BLaER1 treated with 17β-estradiol and CSF1 and Interleukin-3, amounts not matched to agents 10 nM and 100 nM (cell line): Measurements from ENCODE around the gene WRAP53.
"Not testable (repeated sequence)": the region's sequence is repeated elsewhere in the genome, so short reads cannot be mapped to it uniquely, and the experiment has no call there.

ENCODE experiments used
- H3K27ac ChIP-seq, 11 experiments: shearing (Covaris generic); formaldehyde crosslinking; 2 replicates each; pipeline ENCODE4 v1.8.1; 2022
- H3K27me3 ChIP-seq, 11 experiments: shearing (Covaris generic); formaldehyde crosslinking; 2 replicates each; pipeline ENCODE4 v1.8.1; 2022
- H3K36me3 ChIP-seq, 11 experiments: shearing (Covaris generic); formaldehyde crosslinking; 2 replicates each; pipeline ENCODE4 v1.8.1; 2022
- H3K4me1 ChIP-seq, 10 experiments: shearing (Covaris generic); formaldehyde crosslinking; 2 replicates each; pipeline ENCODE4 v1.8.1; 2022
- H3K4me2 ChIP-seq, 11 experiments: shearing (Covaris generic); formaldehyde crosslinking; 2 replicates each; pipeline ENCODE4 v1.8.1; 2022
- H3K4me3 ChIP-seq, 10 experiments: shearing (Covaris generic); formaldehyde crosslinking; 2 replicates each; pipeline ENCODE4 v1.8.1; 2022
- H3K9ac ChIP-seq, 11 experiments: shearing (Covaris generic); formaldehyde crosslinking; 2 replicates each; pipeline ENCODE4 v1.8.1; 2022
- H3K9me3 ChIP-seq, 11 experiments: shearing (Covaris generic); formaldehyde crosslinking; replicated peaks in 1 of 11; 2 replicates each; pipeline ENCODE4 v1.8.1; 2022
- H4K20me1 ChIP-seq, 11 experiments: shearing (Covaris generic); formaldehyde crosslinking; 2 replicates each; pipeline ENCODE4 v1.8.1; 2022
- Cebpa-rat ChIP-seq, 11 experiments: shearing (Covaris generic); IDR thresholded peaks; 2 replicates each; pipeline ENCODE4 v1.8.1; 2022

The WRAP53 gene

DNA sequence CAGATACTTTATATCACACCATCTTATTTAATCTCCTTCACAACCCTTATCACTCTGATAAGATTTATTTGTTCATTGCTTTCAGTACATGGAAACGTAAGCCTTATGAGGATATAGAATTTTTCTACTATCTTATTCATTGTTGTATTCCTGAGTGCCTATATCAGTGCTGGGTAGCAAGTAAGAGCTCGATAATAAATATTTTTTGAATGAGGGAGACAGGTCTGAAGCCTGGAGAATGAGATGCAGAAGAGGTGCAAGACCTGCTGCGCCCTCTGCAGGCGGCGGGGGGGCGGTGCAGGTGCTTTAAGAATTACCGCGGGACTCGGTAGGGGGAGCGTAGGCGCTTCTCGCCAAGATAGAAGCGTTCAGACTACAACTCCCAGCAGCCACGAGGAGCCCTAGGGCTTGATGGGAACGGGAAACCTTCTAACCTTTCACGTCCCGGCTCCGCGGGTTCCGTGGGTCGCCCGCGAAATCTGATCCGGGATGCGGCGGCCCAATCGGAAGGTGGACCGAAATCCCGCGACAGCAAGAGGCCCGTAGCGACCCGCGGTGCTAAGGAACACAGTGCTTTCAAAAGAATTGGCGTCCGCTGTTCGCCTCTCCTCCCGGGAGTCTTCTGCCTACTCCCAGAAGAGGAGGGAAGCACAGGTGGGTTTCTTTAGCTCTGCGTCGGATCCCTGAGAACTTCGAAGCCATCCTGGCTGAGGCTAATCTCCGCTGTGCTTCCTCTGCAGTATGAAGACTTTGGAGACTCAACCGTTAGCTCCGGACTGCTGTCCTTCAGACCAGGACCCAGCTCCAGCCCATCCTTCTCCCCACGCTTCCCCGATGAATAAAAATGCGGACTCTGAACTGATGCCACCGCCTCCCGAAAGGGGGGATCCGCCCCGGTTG is at the start of gene WRAP53:
TSS of gene WRAP53 (plus strand) at position 570 of the 900 bp plus-strand sequence. CDS start at position 742, 172 bp downstream.
- TF ChIP-seq Cebpa-rat (IDR thresholded peaks at IDR 0.05), result no peak
- Histone ChIP-seq H3K4me1 (peaks cover 34 to 48% (median 45%) of the 10 kb centered on the region in 10 experiments), H3K4me2 (peak within 1 kb of the TSS; percentile 91 to 99 (median 97)), H3K4me3 (peak within 1 kb of the TSS; percentile 82 to 100 (median 94)), H3K36me3 (peaks cover 5 to 66% (median 44%) of the 10 kb centered on the region in 11 experiments), H3K9me3 (no peaks in the 10 kb centered on the region), H3K9ac (peak within 1 kb of the TSS; percentile 96 to 100 (median 99)), H3K27ac (peak within 1 kb of the TSS; percentile 97 to 100 (median 99)), H3K27me3 (no peaks in the 10 kb centered on the region), H4K20me1 (peaks cover 7 to 38% (median 27%) of the 10 kb centered on the region in 11 experiments; a peak in 21 of 22 replicates)

DNA sequence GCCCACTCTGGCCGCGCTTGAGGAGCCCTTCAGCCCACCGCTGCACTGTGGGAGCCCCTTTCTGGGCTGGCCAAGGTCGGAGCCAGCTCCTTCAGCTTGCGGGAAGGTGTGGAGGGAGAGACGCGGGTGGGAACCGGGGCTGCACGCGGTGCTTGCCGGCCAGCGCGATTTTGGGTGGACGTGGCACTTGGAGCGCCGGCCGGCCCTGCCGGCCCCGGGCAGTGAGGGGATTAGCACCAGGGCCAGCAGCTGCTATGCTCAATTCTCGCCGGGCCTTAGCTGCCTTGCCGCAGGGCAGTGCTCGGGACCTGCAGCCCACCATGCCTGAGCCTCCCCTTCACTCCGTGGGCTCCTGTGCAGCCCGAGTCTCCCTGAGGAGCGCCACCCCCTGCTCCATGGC is 47.5 kb upstream of the WRAP53 start:
- H3K27me3 ChIP-seq, result no peaks in the 10 kb centered on the region
- no peak overlapping the region for H3K9ac ChIP-seq
- H3K27ac ChIP-seq, result no peak overlapping the region
- H4K20me1 ChIP-seq, result no peaks in the 10 kb centered on the region; a peak in 1 of 22 replicates
- H3K9me3 ChIP-seq, result peaks cover 0 to 6% (median 0%) of the 10 kb centered on the region in 11 experiments; a peak in 3 of 22 replicates
- TF ChIP-seq Cebpa-rat (IDR thresholded peaks at IDR 0.05), result no peak
- H3K36me3 ChIP-seq, result no peaks in the 10 kb centered on the region
- H3K4me3 ChIP-seq, result no peak overlapping the region
- no peak overlapping the region for H3K4me2 ChIP-seq
- H3K4me1 ChIP-seq, result peaks cover 13 to 26% (median 19%) of the 10 kb centered on the region in 10 experiments

DNA sequence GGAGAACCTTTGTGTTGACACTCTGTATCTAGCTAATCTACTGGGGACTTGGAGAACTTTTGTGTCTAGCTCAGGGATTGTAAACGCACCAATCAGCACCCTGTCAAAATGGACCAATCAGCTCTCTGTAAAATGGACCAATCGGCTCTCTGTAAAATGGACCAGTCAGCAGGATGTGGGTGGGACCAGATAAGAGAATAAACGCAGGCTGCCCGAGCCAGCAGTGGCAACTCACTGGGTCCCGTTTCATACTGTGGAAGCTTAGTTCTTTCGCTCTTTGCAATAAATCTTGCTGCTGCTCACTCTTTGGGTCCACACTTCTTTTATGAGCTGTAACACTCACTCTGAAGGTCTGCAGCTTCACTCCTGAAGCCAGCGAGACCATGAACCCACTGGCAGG is 46.6 kb upstream of the WRAP53 start:
- H3K4me1 ChIP-seq, result peaks cover 13 to 32% (median 25%) of the 10 kb centered on the region in 10 experiments
- H3K4me2 ChIP-seq, H3K9ac ChIP-seq, H3K27me3 ChIP-seq, H3K9me3 ChIP-seq, H4K20me1 ChIP-seq, H3K4me3 ChIP-seq, H3K36me3 ChIP-seq, H3K27ac ChIP-seq: not testable (repeated sequence)

DNA sequence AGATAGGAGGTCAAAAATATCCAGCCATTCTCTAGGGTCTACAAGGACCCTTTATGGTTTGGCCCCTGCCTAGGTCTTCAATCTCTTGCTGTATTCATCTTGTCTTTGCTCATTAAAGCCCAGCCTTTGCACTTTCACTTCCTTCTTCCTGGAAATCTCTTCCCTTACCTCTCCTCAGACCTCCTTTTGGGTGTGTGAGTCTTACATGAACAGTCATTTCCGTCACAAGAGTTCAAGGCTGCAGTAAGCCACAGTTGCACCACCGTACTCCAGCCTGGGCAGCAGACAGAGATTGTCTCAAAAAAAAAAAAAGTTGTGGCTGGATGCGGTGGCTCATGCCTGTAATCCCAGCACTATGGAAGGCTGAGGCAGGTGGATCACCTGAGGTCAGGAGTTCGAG is 43.5 kb upstream of the WRAP53 start:
- no peaks in the 10 kb centered on the region for H4K20me1 ChIP-seq
- H3K27me3 ChIP-seq, result peaks cover 3 to 14% (median 11%) of the 10 kb centered on the region in 11 experiments
- H3K36me3 ChIP-seq, result no peaks in the 10 kb centered on the region
- no peak overlapping the region for H3K4me3 ChIP-seq
- peak overlapping the region in 2 of 11 experiments; percentile 22 to 28; a peak in 2 of 22 replicates for H3K9ac ChIP-seq
- peaks cover 7 to 40% (median 27%) of the 10 kb centered on the region in 10 experiments; a peak in 19 of 20 replicates for H3K4me1 ChIP-seq
- peaks cover 0 to 6% (median 0%) of the 10 kb centered on the region in 11 experiments; a peak in 3 of 22 replicates for H3K9me3 ChIP-seq
- peak overlapping the region in 6 of 11 experiments; percentile 11 to 77 (median 62); a peak in 9 of 22 replicates for H3K27ac ChIP-seq
- TF ChIP-seq Cebpa-rat (IDR thresholded peaks at IDR 0.05), result peak in 2 of 11 experiments; percentile 20 to 39; a peak in 2 of 22 replicates
- peak overlapping the region; percentile 15 to 83 (median 61); a peak in 20 of 22 replicates for H3K4me2 ChIP-seq

DNA sequence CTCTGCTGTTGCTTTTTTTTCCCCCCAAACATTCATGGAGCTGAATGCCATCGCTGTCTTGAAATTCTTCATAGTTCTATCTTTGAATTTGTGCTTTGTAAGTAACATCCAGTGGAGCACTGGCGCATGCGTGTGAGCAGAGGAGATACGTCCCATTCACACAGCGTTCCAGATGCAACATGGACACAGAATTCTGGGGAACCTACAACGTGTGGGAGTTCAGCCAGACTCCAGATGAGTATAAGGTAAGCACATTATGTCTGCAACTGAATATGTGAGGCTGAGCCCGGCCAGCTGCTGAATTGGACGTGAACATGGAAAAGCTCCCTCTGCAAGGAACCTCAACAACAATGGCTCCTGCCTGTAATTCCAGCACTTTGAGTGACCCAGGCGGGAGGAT is 41.8 kb upstream of the WRAP53 start:
- Histone ChIP-seq H3K36me3 (no peaks in the 10 kb centered on the region), H3K27ac (no peak overlapping the region), H3K4me2 (peak overlapping the region in 5 of 11 experiments; percentile 27 to 83 (median 56); a peak in 11 of 22 replicates), H3K9me3 (no peaks in the 10 kb centered on the region), H4K20me1 (peaks cover 0 to 9% (median 5%) of the 10 kb centered on the region in 11 experiments; a peak in 11 of 22 replicates), H3K9ac (no peak overlapping the region), H3K4me1 (peaks cover 22 to 54% (median 41%) of the 10 kb centered on the region in 10 experiments), H3K27me3 (peaks cover 19 to 30% (median 28%) of the 10 kb centered on the region in 11 experiments), H3K4me3 (no peak overlapping the region)
- TF ChIP-seq Cebpa-rat (IDR thresholded peaks at IDR 0.05), result no peak

DNA sequence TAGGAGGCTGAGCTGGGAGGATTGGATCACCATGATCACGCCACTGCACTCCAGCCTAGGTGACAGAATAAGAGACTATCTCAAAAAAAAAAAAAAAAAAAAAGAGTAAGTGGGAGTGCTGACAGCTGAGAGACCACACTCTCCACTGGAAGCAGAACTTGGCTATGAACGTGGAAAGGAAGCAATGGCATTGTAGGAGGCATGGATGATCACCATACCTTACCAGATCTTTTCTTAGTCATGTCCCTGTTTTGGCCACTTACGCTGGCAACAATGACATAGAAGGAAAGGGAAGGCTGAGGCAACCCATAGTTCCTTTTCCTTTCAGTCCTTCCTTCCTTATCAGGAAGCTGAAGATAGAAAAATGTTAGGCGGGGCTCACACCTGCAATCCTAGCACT is 41.3 kb upstream of the WRAP53 start:
- no peak overlapping the region for H3K27ac ChIP-seq
- no peak overlapping the region for H3K4me3 ChIP-seq
- peaks cover 25 to 36% (median 34%) of the 10 kb centered on the region in 11 experiments for H3K27me3 ChIP-seq
- peaks cover 0 to 13% (median 9%) of the 10 kb centered on the region in 11 experiments; a peak in 11 of 22 replicates for H4K20me1 ChIP-seq
- H3K4me1 ChIP-seq, result peaks cover 27 to 58% (median 44%) of the 10 kb centered on the region in 10 experiments
- no peaks in the 10 kb centered on the region for H3K9me3 ChIP-seq
- peak overlapping the region in 9 of 11 experiments; percentile 4 to 83 (median 27); a peak in 14 of 22 replicates for H3K4me2 ChIP-seq
- H3K36me3 ChIP-seq, result no peaks in the 10 kb centered on the region
- H3K9ac ChIP-seq, result no peak overlapping the region
- TF ChIP-seq Cebpa-rat (IDR thresholded peaks at IDR 0.05), result no peak

DNA sequence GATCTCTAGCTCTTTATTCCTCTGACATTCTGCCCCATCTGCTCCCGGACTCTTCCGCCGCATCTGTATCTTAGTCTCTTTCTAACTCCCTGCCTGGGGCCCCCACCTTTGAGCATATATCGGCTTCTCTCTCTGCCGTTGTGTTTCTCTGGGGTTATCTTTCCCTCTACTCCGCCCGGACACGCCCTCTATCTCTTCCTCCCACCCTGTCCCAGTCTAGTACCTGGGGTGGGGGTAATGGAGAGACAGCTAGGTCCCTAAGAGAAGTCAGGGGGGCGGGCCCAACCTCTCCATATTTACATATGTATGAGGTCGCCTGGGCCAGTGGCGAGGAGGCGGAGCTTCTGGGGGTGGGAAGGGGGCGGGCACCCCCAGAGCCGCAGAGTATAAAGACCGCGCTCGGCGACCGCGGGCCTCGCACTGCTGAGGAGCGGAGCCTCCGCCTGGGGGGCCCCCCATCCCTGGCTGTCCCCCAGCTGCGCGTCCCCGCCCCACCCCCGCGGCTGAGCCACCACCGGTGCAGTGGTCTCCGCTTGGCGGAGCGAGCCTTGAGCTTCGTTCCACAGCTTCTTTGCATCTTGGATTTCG is 37.7 kb upstream of the WRAP53 start, which contains the start of gene ATP1B2:
TSS of gene ATP1B2 (plus strand) at position 418 of the 588 bp plus-strand sequence. CDS start 593 bp downstream, outside the sequence.
- peaks cover 26 to 48% (median 31%) of the 10 kb centered on the region in 10 experiments for H3K4me1 ChIP-seq
- H3K27me3 ChIP-seq, result peaks cover 61 to 72% (median 70%) of the 10 kb centered on the region in 11 experiments
- no peaks in the 10 kb centered on the region for H3K36me3 ChIP-seq
- TF ChIP-seq Cebpa-rat (IDR thresholded peaks at IDR 0.05), result no peak
- no peaks in the 10 kb centered on the region for H3K9me3 ChIP-seq
- no peak within 1 kb of the TSS for H3K27ac ChIP-seq
- peak within 1 kb of the TSS; percentile 44 to 66 (median 52) for H3K4me3 ChIP-seq
- H4K20me1 ChIP-seq, result peaks cover 0 to 20% (median 9%) of the 10 kb centered on the region in 11 experiments; a peak in 11 of 22 replicates
- peak within 1 kb of the TSS; percentile 82 to 97 (median 89) for H3K4me2 ChIP-seq
- H3K9ac ChIP-seq, result peak within 1 kb of the TSS in 9 of 11 experiments; percentile 9 to 59 (median 35); a peak in 9 of 22 replicates

DNA sequence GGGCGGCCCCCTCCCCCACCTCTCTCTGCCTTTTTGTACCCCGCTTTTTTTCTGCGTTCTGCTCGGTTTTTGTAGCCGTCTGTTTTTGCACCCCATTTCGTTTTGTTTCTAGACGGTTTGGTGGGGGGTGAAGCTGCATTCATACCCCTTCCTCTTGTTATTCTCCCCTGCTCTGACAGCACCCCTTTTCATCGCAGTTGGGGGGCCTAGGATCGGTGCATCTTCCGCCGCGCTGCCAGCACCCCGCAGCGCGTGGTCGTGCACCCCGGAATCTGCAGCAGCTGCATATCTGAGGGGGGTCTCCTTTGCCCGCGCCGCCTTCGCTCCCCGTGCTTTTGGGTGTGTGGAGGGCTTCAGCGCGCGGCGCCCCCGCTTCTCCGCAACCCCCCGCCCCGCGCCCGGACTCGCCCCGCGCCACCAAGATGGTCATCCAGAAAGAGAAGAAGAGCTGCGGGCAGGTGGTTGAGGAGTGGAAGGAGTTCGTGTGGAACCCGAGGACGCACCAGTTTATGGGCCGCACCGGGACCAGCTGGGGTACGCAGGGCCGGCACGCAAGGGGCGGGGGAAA is 37.1 kb upstream of the WRAP53 start:
- peaks cover 61 to 74% (median 70%) of the 10 kb centered on the region in 11 experiments for H3K27me3 ChIP-seq
- TF ChIP-seq Cebpa-rat (IDR thresholded peaks at IDR 0.05), result no peak
- peak overlapping the region; percentile 82 to 97 (median 89) for H3K4me2 ChIP-seq
- H3K9me3 ChIP-seq, result no peaks in the 10 kb centered on the region
- H3K36me3 ChIP-seq, result no peaks in the 10 kb centered on the region
- peak overlapping the region in 7 of 11 experiments; percentile 15 to 59 (median 35); a peak in 7 of 22 replicates for H3K9ac ChIP-seq
- peaks cover 26 to 43% (median 28%) of the 10 kb centered on the region in 10 experiments for H3K4me1 ChIP-seq
- H4K20me1 ChIP-seq, result peaks cover 0 to 20% (median 9%) of the 10 kb centered on the region in 11 experiments; a peak in 11 of 22 replicates
- no peak overlapping the region for H3K27ac ChIP-seq
- peak overlapping the region; percentile 44 to 66 (median 52) for H3K4me3 ChIP-seq
